Neutrophil (primary cell): ENCODE data around the gene TNRC6C.

Experiments
- H3K27ac ChIP-seq: fragments of 200-600 bp; sonication (generic); 2 replicates; pipeline ENCODE4 v1.5.1; 2016; ENCODE audit warnings: mild to moderate bottlenecking, moderate library complexity
- H3K27me3 ChIP-seq: fragments of 200-600 bp; sonication (generic); 2 replicates; pipeline ENCODE4 v1.6.0; 2016; ENCODE audit warnings: mild to moderate bottlenecking
- H3K36me3 ChIP-seq: fragments of 200-600 bp; sonication (generic); 2 replicates; pipeline ENCODE4 v1.5.1; 2017
- H3K4me1 ChIP-seq, 2 experiments: fragments of 200-600 bp in 1 of 2; sonication (generic) in 1 of 2; 1 replicate in 1 of 2; 2 replicates in 1 of 2; pipeline versions ENCODE4 v1.5.1 to v1.6.1; 2013 to 2016; ENCODE audit warnings: low read depth in 1 of 2, low read length in 1 of 2, mild to moderate bottlenecking in 1 of 2, moderate library complexity in 1 of 2; ENCODE audit not compliant: control insufficient read depth in 1 of 2, insufficient read depth in 1 of 2
- H3K4me3 ChIP-seq, 2 experiments: fragments of 200-600 bp in 1 of 2; sonication (generic) in 1 of 2; 1 replicate in 1 of 2; 2 replicates in 1 of 2; pipeline ENCODE4 v1.5.1; 2013 to 2016; ENCODE audit warnings: low read depth in 1 of 2, low read length in 1 of 2, mild to moderate bottlenecking in 1 of 2, moderate library complexity in 1 of 2
- H3K9me3 ChIP-seq: fragments of 200-600 bp; sonication (generic); 2 replicates; pipeline ENCODE4 v1.5.1; 2016
- TF ChIP-seq, protein P1 (sequence below): fragments of 200-600 bp; sonication (generic); IDR thresholded peaks from 2 replicates; pipeline ENCODE4 v1.5.1; 2016; ENCODE audit warnings: antibody characterized with exemption

The TNRC6C gene

DNA sequence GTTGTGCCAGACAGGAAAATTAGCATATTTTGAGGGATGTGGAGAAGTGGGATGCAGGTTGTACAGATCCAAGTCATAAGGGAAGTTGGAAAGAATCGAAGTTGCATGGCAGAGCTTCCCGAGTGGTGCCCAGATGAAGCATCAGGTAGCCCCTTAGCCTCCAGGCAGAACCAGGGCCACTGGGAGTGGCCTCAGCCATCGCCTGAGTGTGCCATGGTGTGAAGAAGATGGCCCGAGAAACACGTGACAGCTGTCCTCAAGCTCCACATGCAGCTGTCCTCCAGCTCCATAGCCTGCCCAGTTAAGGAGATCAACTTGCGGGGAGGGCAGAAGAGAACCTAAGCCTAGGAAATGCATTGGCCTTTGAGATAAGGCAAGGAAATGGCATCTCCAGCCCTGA is 136.5 kb downstream of the TNRC6C start:
- peaks cover 100% of the 10 kb centered on the region for H3K36me3 ChIP-seq
- TF ChIP-seq, protein P1, sequence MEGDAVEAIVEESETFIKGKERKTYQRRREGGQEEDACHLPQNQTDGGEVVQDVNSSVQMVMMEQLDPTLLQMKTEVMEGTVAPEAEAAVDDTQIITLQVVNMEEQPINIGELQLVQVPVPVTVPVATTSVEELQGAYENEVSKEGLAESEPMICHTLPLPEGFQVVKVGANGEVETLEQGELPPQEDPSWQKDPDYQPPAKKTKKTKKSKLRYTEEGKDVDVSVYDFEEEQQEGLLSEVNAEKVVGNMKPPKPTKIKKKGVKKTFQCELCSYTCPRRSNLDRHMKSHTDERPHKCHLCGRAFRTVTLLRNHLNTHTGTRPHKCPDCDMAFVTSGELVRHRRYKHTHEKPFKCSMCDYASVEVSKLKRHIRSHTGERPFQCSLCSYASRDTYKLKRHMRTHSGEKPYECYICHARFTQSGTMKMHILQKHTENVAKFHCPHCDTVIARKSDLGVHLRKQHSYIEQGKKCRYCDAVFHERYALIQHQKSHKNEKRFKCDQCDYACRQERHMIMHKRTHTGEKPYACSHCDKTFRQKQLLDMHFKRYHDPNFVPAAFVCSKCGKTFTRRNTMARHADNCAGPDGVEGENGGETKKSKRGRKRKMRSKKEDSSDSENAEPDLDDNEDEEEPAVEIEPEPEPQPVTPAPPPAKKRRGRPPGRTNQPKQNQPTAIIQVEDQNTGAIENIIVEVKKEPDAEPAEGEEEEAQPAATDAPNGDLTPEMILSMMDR, result no peak

DNA sequence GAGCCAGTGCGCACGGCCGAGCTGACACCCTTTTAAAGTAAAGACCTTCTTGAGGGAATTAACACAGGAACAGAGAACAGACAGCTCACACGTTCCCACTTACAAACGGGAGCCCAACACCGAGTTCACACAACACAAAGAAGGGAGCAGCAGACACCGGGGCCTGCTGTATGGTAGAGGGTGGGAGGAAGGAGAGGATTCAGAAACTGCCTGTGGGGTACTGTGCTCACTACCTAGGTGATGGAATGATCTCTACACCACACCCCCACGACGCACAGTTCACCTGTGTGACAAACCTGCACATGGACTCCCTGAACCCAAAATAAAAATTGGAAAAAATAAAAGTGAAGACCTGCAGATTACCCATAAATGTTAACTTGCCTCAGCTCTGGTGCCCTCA is 137.6 kb downstream of the TNRC6C start:
- no peaks in the 10 kb centered on the region for H3K27me3 ChIP-seq
- no peak overlapping the region for H3K4me3 ChIP-seq
- peaks cover 97% of the 10 kb centered on the region for H3K36me3 ChIP-seq
- TF ChIP-seq, protein P1, result no peak
- H3K4me1 ChIP-seq, result no peaks in the 10 kb centered on the region
- H3K27ac ChIP-seq, result no peak overlapping the region
- no peaks in the 10 kb centered on the region for H3K9me3 ChIP-seq

More for the DNA sequence above, 136.5 kb downstream of the TNRC6C start:
- H3K9me3 ChIP-seq, result no peaks in the 10 kb centered on the region
- no peaks in the 10 kb centered on the region for H3K4me1 ChIP-seq
- no peak overlapping the region for H3K4me3 ChIP-seq
- H3K27me3 ChIP-seq, result no peaks in the 10 kb centered on the region
- H3K27ac ChIP-seq, result no peak overlapping the region

DNA sequence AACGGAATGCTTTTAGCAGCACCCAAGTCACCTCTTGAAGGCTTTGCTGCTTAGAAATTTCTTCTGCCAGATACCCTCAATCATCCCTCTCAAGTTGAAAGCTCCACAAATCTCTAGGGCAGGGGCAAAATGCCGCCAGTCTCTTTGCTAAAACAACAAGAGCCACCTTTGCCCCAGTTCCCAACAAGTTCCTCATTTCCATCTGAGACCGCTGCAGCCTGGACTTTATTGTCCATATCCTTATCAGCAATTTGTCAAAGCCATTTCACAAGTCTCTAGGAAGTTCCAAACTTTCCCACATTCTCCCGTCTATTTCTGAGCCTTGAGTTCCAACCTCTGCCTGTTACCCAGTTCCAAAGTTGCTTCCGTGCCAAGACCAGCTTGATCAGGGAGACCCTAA is 142.6 kb downstream of the TNRC6C start:
- TF ChIP-seq, protein P1, result no peak
- Histone ChIP-seq H3K9me3 (no peaks in the 10 kb centered on the region), H3K27ac (no peak overlapping the region), H3K36me3 (peaks cover 91% of the 10 kb centered on the region), H3K27me3 (no peaks in the 10 kb centered on the region), H3K4me1 (no peaks in the 10 kb centered on the region), H3K4me3 (no peak overlapping the region)

DNA sequence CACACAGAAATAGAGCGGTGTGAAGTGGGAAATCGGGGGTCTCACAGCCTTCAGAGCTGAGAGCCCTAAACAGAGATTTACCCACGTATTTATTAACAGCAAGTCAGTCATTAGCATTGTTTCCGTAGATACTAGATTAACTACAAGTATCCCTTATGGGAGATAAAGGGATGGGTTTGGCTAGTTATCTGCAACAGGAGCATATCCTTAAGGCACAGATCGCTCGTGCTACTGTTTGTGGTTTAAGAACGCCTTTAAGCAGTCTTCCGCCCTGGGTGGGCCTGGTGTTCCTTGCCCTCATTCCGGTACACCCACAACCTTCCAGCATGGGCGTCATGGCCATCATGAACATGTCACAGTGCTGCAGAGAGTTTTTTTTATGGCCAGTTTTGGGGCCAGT is 143.0 kb downstream of the TNRC6C start:
- no peaks in the 10 kb centered on the region for H3K27me3 ChIP-seq
- H3K4me1 ChIP-seq, result no peaks in the 10 kb centered on the region
- no peaks in the 10 kb centered on the region for H3K9me3 ChIP-seq
- TF ChIP-seq, protein P1, result no peak
- peaks cover 87% of the 10 kb centered on the region for H3K36me3 ChIP-seq
- H3K4me3 ChIP-seq, result no peak overlapping the region
- H3K27ac ChIP-seq, result no peak overlapping the region

DNA sequence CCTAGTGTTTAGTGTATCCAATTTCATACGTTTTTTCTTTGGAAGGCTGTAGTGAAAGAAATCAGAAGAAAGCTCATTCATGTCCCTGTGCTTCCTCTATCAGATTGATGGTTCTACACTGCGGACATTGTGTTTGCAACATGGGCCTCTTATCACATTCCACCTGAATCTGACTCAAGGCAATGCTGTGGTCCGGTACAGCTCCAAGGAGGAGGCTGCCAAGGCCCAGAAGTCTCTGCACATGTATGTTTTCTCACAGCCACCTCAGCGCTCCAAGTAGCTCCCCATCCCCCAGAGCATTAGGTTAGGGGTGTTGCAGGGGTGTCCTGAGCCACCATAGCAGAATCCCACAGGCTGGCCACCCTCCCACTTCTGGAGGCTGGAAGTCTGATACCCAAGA is 144.8 kb downstream of the TNRC6C start:
- H3K36me3 ChIP-seq, result peaks cover 84% of the 10 kb centered on the region

More for the DNA sequence above, 144.8 kb downstream of the TNRC6C start:
- H3K27me3 ChIP-seq, result no peaks in the 10 kb centered on the region
- TF ChIP-seq, protein P1, result no peak
- no peak overlapping the region for H3K4me3 ChIP-seq
- no peak overlapping the region for H3K27ac ChIP-seq
- H3K4me1 ChIP-seq, result no peaks in the 10 kb centered on the region
- H3K9me3 ChIP-seq, result no peaks in the 10 kb centered on the region
